Trophoblast cell (in vitro differentiated cells and primary cell): ENCODE results near the gene RPEL1.

Experiments used
- DNase-seq, 2 donors: peaks; one replicate each; pipeline ENCODE4 v3.0.0-alpha.2; 2016
- H2AFZ ChIP-seq: 2 replicates; pipeline ENCODE4 v1.6.1; 2013; ENCODE audit warnings: low read length, moderate library complexity, mild to moderate bottlenecking; ENCODE audit not compliant: insufficient read depth, poor library complexity
- H2AK5ac ChIP-seq: 2 replicates; pipeline ENCODE4 v1.6.1; 2013; ENCODE audit warnings: mild to moderate bottlenecking, low read length
- H2BK120ac ChIP-seq: 2 replicates; pipeline ENCODE4 v1.6.1; 2013; ENCODE audit warnings: low read length, mild to moderate bottlenecking, moderate library complexity; ENCODE audit not compliant: insufficient read depth, poor library complexity
- H2BK12ac ChIP-seq: 2 replicates; pipeline ENCODE4 v1.6.1; 2013; ENCODE audit warnings: mild to moderate bottlenecking, low read length, moderate library complexity
- H2BK5ac ChIP-seq: 2 replicates; pipeline ENCODE4 v1.6.1; 2013; ENCODE audit warnings: low read length, low read depth, moderate library complexity, mild to moderate bottlenecking; ENCODE audit not compliant: poor library complexity
- H3K14ac ChIP-seq: 2 replicates; pipeline ENCODE4 v1.6.1; 2013; ENCODE audit warnings: mild to moderate bottlenecking, low read length
- H3K18ac ChIP-seq: 2 replicates; pipeline ENCODE4 v1.6.1; 2013; ENCODE audit warnings: mild to moderate bottlenecking, low read length
- H3K23ac ChIP-seq: 2 replicates; pipeline ENCODE4 v1.6.1; 2013; ENCODE audit warnings: low read length
- H3K27ac ChIP-seq: 2 replicates; pipeline ENCODE4 v1.5.1; 2013; ENCODE audit warnings: low read depth, mild to moderate bottlenecking, inconsistent platforms, low read length, moderate library complexity
- H3K27me3 ChIP-seq: 2 replicates; pipeline ENCODE4 v1.6.1; 2013; ENCODE audit warnings: inconsistent platforms, mild to moderate bottlenecking, low read length, moderate library complexity; ENCODE audit not compliant: insufficient read depth
- H3K36me3 ChIP-seq, 2 experiments: 1 replicate in 1 of 2; 2 replicates in 1 of 2; pipeline ENCODE4 v1.6.1; 2013; ENCODE audit warnings: low read length in 2 of 2, mild to moderate bottlenecking in 2 of 2, moderate library complexity in 1 of 2; ENCODE audit not compliant: insufficient read depth in 2 of 2, control insufficient read depth in 1 of 2
- H3K4ac ChIP-seq: 2 replicates; pipeline ENCODE4 v1.6.1; 2013; ENCODE audit warnings: low read depth, mild to moderate bottlenecking, low read length, moderate library complexity
- H3K4me1 ChIP-seq, 2 experiments: 1 replicate in 1 of 2; 2 replicates in 1 of 2; pipeline ENCODE4 v1.6.1; 2013; ENCODE audit warnings: low read length in 2 of 2, mild to moderate bottlenecking in 2 of 2, moderate library complexity in 1 of 2; ENCODE audit not compliant: insufficient read depth in 2 of 2, control insufficient read depth in 1 of 2
- H3K4me2 ChIP-seq: 2 replicates; pipeline ENCODE4 v1.6.1; 2013; ENCODE audit warnings: inconsistent platforms, mild to moderate bottlenecking, low read length, moderate library complexity
- H3K4me3 ChIP-seq: 2 replicates; pipeline ENCODE4 v1.5.1; 2013; ENCODE audit warnings: mild to moderate bottlenecking, low read depth, low read length, inconsistent platforms
- H3K79me1 ChIP-seq: one replicate; pipeline ENCODE4 v1.6.1; 2013; ENCODE audit warnings: low read length
- H3K79me2 ChIP-seq: 2 replicates; pipeline ENCODE4 v1.6.1; 2013; ENCODE audit warnings: low read length, mild to moderate bottlenecking; ENCODE audit not compliant: control insufficient read depth, insufficient read depth, poor library complexity
- H3K9ac ChIP-seq: 2 replicates; pipeline ENCODE4 v1.6.1; 2013; ENCODE audit warnings: mild to moderate bottlenecking, low read length
- H3K9me3 ChIP-seq: 2 replicates; pipeline ENCODE4 v1.6.1; 2013; ENCODE audit warnings: low read depth, mild to moderate bottlenecking, control low read depth, inconsistent platforms, low read length; ENCODE audit not compliant: insufficient read depth
- H4K12ac ChIP-seq: 2 replicates; pipeline ENCODE4 v1.6.1; 2013; ENCODE audit warnings: low read depth, mild to moderate bottlenecking, low read length, moderate library complexity
- H4K8ac ChIP-seq: 2 replicates; pipeline ENCODE4 v1.6.1; 2013; ENCODE audit warnings: low read depth, mild to moderate bottlenecking, low read length, moderate library complexity
- H4K91ac ChIP-seq: one replicate; pipeline ENCODE4 v1.6.1; 2013; ENCODE audit warnings: low read depth, mild to moderate bottlenecking, low read length, moderate library complexity
- whole genome bisulfite sequencing: extraction: QIAGEN DNeasy Blood & Tissue Kit; methylation state at CpG from one replicate; pipeline ENCODE4 v1.1.7; 2013; ENCODE audit warnings: missing lambda C conversion rate; ENCODE audit not compliant: insufficient read length, insufficient coverage; ENCODE audit errors: extremely low coverage; 5-methylcytosine and 5-hydroxymethylcytosine counted together

The RPEL1 gene

GRCh38 chr10:103198648-103199047 lies 47.0 kb upstream of the RPEL1 start:
- Histone ChIP-seq H4K12ac (no peak overlapping the region), H3K9ac (no peak overlapping the region), H3K79me2 (no peaks in the 10 kb centered on the region), H3K79me1 (no peaks in the 10 kb centered on the region), H4K91ac (no peak overlapping the region), H3K18ac (no peak overlapping the region), H2BK120ac (no peak overlapping the region), H3K4me2 (no peak overlapping the region), H3K4me3 (no peak overlapping the region), H2BK5ac (no peak overlapping the region), H3K4ac (no peak overlapping the region), H2BK12ac (no peak overlapping the region), H3K9me3 (no peaks in the 10 kb centered on the region), H2AFZ (no peak overlapping the region), H3K36me3 (no peaks in the 10 kb centered on the region), H4K8ac (no peak overlapping the region), H3K27ac (no peak overlapping the region), H3K4me1 (peaks cover 5 to 8% of the 10 kb centered on the region in 2 experiments), H3K14ac (no peak overlapping the region), H2AK5ac (no peak overlapping the region), H3K27me3 (no peaks in the 10 kb centered on the region), H3K23ac (no peak overlapping the region)
- WGBS: no CpG with 5 or more reads among the region's 8 CpGs
- DNase-seq: no peak

DNA sequence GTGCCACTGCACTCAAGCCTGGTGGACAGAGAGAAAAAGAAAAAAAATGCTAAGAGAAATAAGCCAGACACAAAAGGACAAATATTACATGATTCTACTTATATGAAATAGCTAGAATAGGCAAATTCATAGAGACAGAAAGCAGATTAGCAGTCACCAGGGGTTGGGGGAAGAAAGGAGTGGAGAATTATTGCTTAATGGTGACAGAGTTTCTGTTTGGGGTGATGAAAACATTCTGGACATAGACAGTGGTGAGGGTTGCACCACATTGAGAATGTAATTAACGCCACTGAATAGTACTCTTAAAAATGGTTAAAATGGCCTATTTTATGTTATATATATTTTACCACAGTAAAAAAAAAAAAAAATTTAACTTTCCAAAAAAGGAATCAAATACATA lies 46.2 kb upstream of the RPEL1 start:
- no peak for DNase-seq
- Histone ChIP-seq H3K18ac (no peak overlapping the region), H3K79me1 (no peaks in the 10 kb centered on the region), H2AFZ (no peak overlapping the region), H3K4me3 (no peak overlapping the region), H4K8ac (no peak overlapping the region), H2AK5ac (no peak overlapping the region), H2BK12ac (no peak overlapping the region), H2BK5ac (no peak overlapping the region), H3K36me3 (no peaks in the 10 kb centered on the region), H3K27me3 (no peaks in the 10 kb centered on the region), H3K79me2 (no peaks in the 10 kb centered on the region), H3K27ac (no peak overlapping the region), H4K91ac (no peak overlapping the region), H4K12ac (no peak overlapping the region), H3K9me3 (no peaks in the 10 kb centered on the region), H3K4ac (no peak overlapping the region), H3K4me1 (peaks cover 4 to 9% of the 10 kb centered on the region in 2 experiments), H3K9ac (no peak overlapping the region), H2BK120ac (no peak overlapping the region), H3K23ac (no peak overlapping the region), H3K4me2 (no peak overlapping the region), H3K14ac (no peak overlapping the region)
- WGBS: no CpG with 5 or more reads among the region's 1 CpG

GRCh38 chr10:103202319-103202718 lies 43.4 kb upstream of the RPEL1 start:
- H2BK5ac ChIP-seq: no peak overlapping the region
- WGBS: no CpG with 5 or more reads among the region's 7 CpGs

GRCh38 chr10:103203466-103203865 lies 42.2 kb upstream of the RPEL1 start:
- no peak overlapping the region for H2BK5ac ChIP-seq
- peak in 1 of 2 donors; percentile 51 for DNase-seq
- WGBS: no CpG with 5 or more reads among the region's 3 CpGs

More at GRCh38 chr10:103202319-103202718, 43.4 kb upstream of the RPEL1 start:
- H3K9ac ChIP-seq: no peak overlapping the region
- H3K79me2 ChIP-seq: no peaks in the 10 kb centered on the region
- no peak overlapping the region for H2AK5ac ChIP-seq
- H2BK120ac ChIP-seq: no peak overlapping the region
- H3K23ac ChIP-seq: no peak overlapping the region
- H3K14ac ChIP-seq: no peak overlapping the region
- peaks cover 7 to 8% of the 10 kb centered on the region in 2 experiments for H3K4me1 ChIP-seq
- H4K8ac ChIP-seq: no peak overlapping the region
- H3K4ac ChIP-seq: no peak overlapping the region
- no peak overlapping the region for H3K18ac ChIP-seq
- no peak overlapping the region for H4K12ac ChIP-seq
- H3K36me3 ChIP-seq: no peaks in the 10 kb centered on the region
- H3K4me3 ChIP-seq: no peak overlapping the region
- no peak overlapping the region for H2AFZ ChIP-seq
- no peaks in the 10 kb centered on the region for H3K27me3 ChIP-seq
- no peak overlapping the region for H2BK12ac ChIP-seq
- DNase-seq: no peak
- no peak overlapping the region for H4K91ac ChIP-seq
- no peaks in the 10 kb centered on the region for H3K9me3 ChIP-seq
- peaks cover 2% of the 10 kb centered on the region for H3K79me1 ChIP-seq
- no peak overlapping the region for H3K4me2 ChIP-seq
- no peak overlapping the region for H3K27ac ChIP-seq

More at GRCh38 chr10:103203466-103203865, 42.2 kb upstream of the RPEL1 start:
- no peak overlapping the region for H3K4ac ChIP-seq
- H2BK120ac ChIP-seq: no peak overlapping the region
- H3K79me1 ChIP-seq: peaks cover 5% of the 10 kb centered on the region
- H3K36me3 ChIP-seq: no peaks in the 10 kb centered on the region
- H2AFZ ChIP-seq: no peak overlapping the region
- H2AK5ac ChIP-seq: no peak overlapping the region
- no peak overlapping the region for H3K14ac ChIP-seq
- H2BK12ac ChIP-seq: no peak overlapping the region
- H3K27me3 ChIP-seq: no peaks in the 10 kb centered on the region
- no peak overlapping the region for H3K18ac ChIP-seq
- no peak overlapping the region for H4K12ac ChIP-seq
- H3K9ac ChIP-seq: no peak overlapping the region
- H4K8ac ChIP-seq: no peak overlapping the region
- H3K79me2 ChIP-seq: no peaks in the 10 kb centered on the region
- no peak overlapping the region for H3K4me3 ChIP-seq
- H3K9me3 ChIP-seq: no peaks in the 10 kb centered on the region
- H3K23ac ChIP-seq: no peak overlapping the region
- H3K27ac ChIP-seq: no peak overlapping the region
- H4K91ac ChIP-seq: no peak overlapping the region
- H3K4me2 ChIP-seq: no peak overlapping the region
- peaks cover 9 to 11% of the 10 kb centered on the region in 2 experiments for H3K4me1 ChIP-seq
